Stimulated activated CD8-positive, alpha-beta memory T cell treated with anti-CD3 and anti-CD28 coated beads, Interleukin-7, amount 100 ng/mL, for 24 hours (primary cell): ENCODE results near the gene DLEU7.
A peak's percentile ranks its signal among the peaks of the same experiment; 100 is the strongest.

Source experiments
- DNase-seq: peaks from one replicate; pipeline ENCODE4 v3.0.0-alpha.2; 2020; ENCODE audit warnings: low read depth

Gene DLEU7

GRCh38 chr13:50842990-50843256, 569 bp downstream of the DLEU7 start:
- no peak for DNase-seq

GRCh38 chr13:50842251-50842989, 1.1 kb downstream of the DLEU7 start:
- DNase-seq: no peak

DNA sequence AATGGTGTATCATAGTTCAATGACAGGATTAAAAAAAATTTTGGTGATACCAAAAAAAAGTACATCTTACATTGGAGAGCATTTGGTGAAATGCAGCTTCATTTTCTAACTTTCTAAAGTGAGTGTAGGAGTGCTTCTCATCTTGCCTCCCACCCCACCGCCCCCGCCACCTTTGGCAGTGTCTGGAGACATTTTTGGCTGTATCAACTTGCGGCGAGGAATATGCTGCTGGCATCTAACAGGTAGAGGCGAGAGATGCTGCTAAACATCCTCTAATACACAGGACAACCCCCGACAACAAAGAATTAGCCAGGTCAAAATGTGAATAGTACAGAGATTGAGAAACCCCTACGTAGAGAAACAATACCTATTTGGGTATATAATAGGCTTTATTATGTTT, 1.7 kb downstream of the DLEU7 start:
- no peak for DNase-seq

GRCh38 chr13:50840284-50840683, 3.2 kb downstream of the DLEU7 start:
- DNase-seq: no peak

GRCh38 chr13:50839828-50840227, 3.7 kb downstream of the DLEU7 start:
- DNase-seq: no peak

DNA sequence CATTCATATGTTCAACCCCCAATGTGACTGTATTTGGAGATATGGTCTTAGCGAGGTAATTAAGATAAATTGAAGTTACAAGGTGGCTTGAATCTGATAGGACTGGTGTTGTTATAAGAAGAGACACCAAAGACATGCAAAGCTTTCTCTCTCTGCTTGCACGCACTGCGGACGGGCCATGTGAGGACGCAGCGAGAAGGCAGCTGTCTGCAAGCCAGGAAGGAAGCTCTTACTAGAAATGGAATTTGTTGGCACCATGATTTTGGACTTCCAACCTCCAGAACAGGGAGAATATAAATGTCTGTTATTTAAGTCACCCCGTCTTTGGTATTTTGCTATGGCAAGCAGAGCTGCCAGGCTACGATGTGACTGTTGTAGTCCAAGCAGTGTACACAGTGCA, 4.8 kb downstream of the DLEU7 start:
- DNase-seq: no peak

DNA sequence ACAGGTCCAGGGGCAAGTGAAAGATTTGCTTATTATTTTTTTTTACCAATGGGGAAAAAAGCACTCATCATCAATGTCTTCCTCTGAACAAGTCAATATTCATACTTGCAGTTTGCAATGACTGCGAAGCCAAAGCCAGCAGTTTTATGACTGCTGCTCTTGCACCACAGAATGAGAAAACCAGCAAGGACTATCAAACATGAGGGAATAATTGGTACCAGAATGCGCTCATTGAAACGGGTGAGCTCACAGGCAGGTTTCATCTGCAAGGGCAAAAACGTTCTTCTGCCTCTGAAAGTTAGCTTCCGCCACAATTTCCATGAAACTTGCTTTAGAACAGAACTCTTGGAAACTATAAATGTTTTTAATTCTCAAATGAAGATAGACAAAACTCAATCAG, 5.5 kb downstream of the DLEU7 start:
- no peak for DNase-seq

- no peak for DNase-seq
Measured at GRCh38 chr13:50831512-50831911, 12.0 kb downstream of the DLEU7 start.

GRCh38 chr13:50829896-50830295, 13.6 kb downstream of the DLEU7 start:
- DNase-seq: no peak

DNA sequence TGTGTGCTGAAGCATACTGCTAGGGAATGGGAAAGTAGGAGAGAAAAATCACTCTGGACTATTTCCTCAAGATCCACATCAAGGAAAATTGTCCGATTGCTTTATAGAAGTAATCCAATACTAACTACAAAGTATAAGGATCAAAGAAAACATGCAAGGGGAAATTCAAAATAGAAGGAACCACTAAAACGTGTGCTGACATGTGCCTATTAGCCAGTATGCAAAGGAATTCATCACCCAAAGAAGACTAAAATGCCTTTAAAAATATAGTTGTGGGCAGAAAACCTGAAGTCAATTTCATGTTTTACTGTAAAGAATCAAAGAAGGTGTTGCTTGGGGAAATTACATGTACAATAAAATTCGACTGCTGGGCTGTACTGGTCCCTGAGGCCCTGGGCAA, 14.3 kb downstream of the DLEU7 start:
- no peak for DNase-seq

DNA sequence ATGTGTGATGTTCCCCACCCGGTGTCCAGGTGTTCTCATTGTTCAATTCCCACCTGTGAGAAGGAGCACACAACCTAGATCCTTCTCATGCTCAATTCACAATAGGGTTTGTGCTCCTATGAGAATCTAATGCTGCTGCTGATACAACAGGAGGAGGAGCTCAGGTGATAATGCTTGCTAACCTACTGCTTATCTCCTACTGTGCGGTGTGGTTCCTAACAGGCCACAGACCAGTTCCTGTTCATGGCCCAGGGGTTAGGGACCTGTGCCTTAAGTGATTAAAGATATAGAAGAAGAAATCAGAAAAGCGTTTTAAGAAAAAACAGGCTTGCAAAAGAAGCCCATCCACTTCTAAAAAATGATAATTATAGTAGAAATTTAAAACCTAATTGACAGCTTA, 17.5 kb downstream of the DLEU7 start:
- no peak for DNase-seq

GRCh38 chr13:50812242-50812641, 31.2 kb downstream of the DLEU7 start:
- DNase-seq: no peak

GRCh38 chr13:50810998-50811397, 32.5 kb downstream of the DLEU7 start:
- DNase-seq: no peak

DNA sequence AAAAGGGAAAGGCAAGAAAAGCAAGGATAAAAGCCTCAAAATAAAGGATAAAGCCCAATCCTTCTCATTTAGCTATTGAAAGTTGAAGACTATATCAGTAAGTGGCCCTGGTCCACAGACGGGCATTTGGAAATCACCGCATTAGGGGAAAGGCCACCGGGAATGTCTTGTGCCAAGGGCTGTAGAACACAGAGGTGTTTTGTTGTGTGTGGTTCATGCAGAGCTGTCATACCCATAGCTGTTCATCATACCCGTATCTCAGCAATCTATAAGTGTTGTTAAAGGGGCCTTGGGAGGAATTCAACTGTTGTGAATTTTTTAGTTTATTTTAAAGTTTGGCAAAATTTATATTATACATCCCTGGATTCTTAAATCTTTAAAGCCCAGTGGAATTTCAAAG, 33.0 kb downstream of the DLEU7 start:
- DNase-seq: no peak

DNA sequence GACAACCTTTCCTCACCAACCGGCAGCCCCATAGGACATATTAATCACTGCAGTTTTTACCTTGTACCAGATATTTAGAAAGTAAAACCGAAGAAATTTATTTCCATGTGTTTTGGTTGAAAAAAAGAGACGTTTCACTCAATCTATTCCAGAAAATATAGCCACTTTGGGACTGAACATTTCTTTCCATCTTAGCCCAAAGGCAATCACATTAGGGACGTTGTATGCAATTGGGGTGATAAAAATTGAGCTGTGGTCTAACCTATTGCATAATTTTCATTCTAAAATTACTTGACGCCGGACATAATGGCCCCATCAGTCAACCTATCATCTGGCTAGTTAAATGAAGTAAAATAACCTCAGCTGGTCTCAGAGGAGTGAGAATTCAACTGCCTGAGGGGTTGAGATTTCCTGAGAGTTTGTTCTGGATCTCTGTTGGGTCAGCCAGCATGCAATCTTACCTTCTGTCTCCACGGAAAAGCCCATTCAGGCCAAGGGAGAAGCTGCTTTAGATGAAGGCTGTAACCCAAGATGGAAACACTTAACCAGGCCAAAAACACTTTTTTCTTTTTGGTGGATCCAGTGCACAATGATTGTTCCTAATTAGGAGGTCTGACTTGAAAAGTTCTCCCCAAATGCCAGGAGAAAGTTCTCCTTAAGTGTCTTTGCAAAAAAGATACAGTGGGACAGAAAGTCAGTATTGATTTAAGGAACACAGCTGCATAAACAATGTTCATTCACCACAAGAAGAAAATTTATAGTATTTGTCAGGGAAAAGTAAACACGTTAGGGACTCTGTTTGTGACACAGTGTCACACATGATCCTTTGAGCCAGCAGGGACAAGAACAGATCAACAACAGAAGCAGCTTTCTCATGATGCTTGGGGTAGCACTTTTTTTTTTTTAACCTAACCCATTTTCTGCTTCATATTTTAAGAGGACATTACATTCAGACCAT, 34.1 kb downstream of the DLEU7 start:
- DNase-seq: no peak

GRCh38 chr13:50805805-50806204, 37.7 kb downstream of the DLEU7 start:
- DNase-seq: no peak

GRCh38 chr13:50801087-50801931, 42.2 kb downstream of the DLEU7 start:
- peak; percentile 11 for DNase-seq

DNA sequence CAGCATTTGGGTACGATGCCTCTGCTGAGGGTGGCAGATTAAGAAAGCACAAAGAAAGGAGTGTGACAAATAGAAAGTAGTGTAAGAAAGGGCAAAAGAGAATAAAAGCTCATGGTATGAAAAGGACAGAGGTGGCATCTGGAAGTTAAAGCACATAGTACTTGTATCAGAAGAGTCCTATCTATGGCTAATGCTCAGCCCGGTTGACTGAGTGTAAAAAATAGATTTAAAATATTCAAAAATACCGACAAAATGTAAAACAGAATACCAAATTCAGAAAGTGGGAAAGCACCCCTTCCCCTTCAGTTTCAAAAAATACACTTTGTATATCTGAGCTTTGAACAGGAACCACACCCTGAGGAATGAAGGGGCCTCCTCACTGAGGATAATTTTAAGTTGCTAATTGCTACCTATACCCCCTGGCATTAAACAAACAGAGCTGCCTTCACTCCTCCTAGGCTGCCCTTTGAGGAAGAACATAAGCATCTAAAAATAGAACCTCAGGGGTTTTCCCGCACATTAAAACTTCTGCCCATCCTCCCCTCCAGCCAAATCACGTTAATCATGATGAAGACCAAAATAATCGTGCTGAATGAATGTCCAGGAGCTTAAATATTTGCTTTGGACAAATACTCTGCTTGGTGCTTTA, 43.3 kb downstream of the DLEU7 start:
- DNase-seq: no peak

GRCh38 chr13:50798923-50799322, 44.6 kb downstream of the DLEU7 start:
- DNase-seq: no peak

DNA sequence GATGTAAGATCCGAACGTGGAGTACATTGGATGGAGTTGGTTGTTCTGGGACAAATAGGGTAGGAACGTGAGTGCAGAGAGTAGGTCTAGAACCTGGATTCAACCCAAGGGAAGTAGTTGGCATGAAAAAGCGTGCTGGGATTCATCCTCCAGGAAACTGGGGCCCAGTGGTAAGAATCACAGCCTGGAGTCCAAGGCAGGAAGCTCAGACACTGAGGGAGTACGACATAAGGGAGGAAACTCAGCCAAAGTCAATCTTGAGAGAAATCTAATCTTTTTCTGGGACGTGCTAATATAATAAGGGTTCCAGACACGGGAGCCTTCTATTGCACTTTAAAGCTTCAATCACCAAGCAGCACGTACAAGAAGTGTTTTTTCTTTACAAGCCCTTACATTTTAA, 46.4 kb downstream of the DLEU7 start:
- DNase-seq: no peak

- DNase-seq: no peak
Measured at GRCh38 chr13:50796463-50796862, 47.0 kb downstream of the DLEU7 start.

GRCh38 chr13:50794226-50794625, 49.3 kb downstream of the DLEU7 start:
- DNase-seq: no peak
